ENCODE data around the gene PDIA2. TPM values are rescaled to one million over a fixed set of nuclear protein-coding genes. Genes with fewer than 3 reads are reported as not detected.
"Not testable (repeated sequence)": the region's sequence is repeated elsewhere in the genome, so short reads cannot be mapped to it uniquely, and the experiment has no call there.

The PDIA2 gene
- total RNA-seq, 1 donor from 2014 or later = not detected

DNA sequence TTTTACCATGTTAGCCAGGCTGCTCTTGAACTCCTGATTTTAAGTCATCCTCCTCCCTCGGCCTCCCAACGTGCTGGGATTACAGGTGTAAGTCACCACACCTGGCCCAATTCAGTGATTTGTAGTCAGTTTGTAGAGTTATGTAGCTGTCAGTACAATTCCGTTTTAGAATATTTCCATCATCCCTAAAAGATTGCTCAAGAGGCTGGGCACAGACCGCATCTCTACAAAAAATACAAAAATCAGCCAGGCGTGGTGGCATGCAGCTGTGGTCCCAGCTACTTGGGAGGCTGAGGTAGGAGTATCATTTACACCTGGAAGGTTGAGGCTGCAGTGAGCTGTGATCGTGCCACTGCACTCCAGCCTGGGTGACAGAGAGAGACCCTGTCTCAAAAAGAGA, 27.8 kb upstream of the PDIA2 start:
- Mint-ChIP-seq H3K9me3 (no peaks in the 10 kb centered on the region), H3K27ac (no peak overlapping the region), H3K4me1 (ENCODE audit: low read depth) (peaks cover 26% of the 10 kb centered on the region), H3K27me3 (ENCODE audit: low read depth) (no peaks in the 10 kb centered on the region), H3K36me3 (ENCODE audit: low read depth) (peaks cover 20% of the 10 kb centered on the region), H3K4me3 (ENCODE audit: low read depth) (no peak overlapping the region)
- DNase-seq (ENCODE audit: low spot score) = no peak
- intact Hi-C loops (cut with micrococcal nuclease) = no loop called here

DNA sequence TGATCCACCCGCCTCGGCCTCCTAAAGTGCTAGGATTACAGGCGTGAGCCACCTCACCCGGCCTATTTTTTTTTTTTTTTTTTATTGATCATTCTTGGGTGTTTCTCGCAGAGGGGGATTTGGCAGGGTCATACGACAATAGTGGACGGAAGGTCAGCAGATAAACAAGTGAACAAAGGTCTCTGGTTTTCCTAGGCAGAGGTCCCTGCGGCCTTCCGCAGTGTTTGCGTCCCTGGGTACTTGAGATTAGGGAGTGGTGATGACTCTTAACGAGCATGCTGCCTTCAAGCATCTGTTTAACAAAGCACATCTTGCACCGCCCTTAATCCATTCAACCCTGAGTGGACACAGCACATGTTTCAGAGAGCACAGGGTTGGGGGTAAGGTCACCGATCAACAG, 24.9 kb upstream of the PDIA2 start:
- DNase-seq (ENCODE audit: low spot score); H3K4me3 Mint-ChIP-seq (ENCODE audit: low read depth); H3K27me3 Mint-ChIP-seq (ENCODE audit: low read depth); H3K9me3 Mint-ChIP-seq; H3K27ac Mint-ChIP-seq; intact Hi-C loops (cut with micrococcal nuclease): not testable (repeated sequence)
- peaks cover 11% of the 10 kb centered on the region for H3K4me1 Mint-ChIP-seq (ENCODE audit: low read depth)
- H3K36me3 Mint-ChIP-seq (ENCODE audit: low read depth) = peaks cover 20% of the 10 kb centered on the region

DNA sequence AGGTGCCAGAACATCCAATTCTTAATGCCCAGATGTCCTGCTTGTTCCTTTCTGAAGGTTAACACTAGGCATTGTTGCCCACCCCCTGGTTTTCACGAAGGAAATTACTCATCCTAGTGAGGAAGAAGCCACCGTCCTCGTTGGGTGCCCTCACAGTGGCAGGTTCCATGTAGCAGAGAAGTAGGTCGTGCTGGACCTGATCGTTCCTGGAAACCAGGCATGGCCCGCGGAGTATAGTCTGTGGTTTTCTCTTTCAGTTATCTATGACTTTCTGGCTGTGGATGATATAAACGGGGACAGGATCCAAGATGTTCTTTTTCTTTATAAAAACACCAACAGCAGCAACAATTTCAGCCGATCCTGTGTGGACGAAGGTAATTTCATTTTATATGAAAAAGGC, 23.7 kb upstream of the PDIA2 start:
- no peak for DNase-seq (ENCODE audit: low spot score)
- H3K9me3 Mint-ChIP-seq = no peaks in the 10 kb centered on the region
- peaks cover 8% of the 10 kb centered on the region for H3K4me1 Mint-ChIP-seq (ENCODE audit: low read depth)
- H3K36me3 Mint-ChIP-seq (ENCODE audit: low read depth) = peaks cover 18% of the 10 kb centered on the region
- no peak overlapping the region for H3K4me3 Mint-ChIP-seq (ENCODE audit: low read depth)
- no peak overlapping the region for H3K27ac Mint-ChIP-seq
- intact Hi-C loops (cut with micrococcal nuclease) = no loop called here
- H3K27me3 Mint-ChIP-seq (ENCODE audit: low read depth) = no peaks in the 10 kb centered on the region

DNA sequence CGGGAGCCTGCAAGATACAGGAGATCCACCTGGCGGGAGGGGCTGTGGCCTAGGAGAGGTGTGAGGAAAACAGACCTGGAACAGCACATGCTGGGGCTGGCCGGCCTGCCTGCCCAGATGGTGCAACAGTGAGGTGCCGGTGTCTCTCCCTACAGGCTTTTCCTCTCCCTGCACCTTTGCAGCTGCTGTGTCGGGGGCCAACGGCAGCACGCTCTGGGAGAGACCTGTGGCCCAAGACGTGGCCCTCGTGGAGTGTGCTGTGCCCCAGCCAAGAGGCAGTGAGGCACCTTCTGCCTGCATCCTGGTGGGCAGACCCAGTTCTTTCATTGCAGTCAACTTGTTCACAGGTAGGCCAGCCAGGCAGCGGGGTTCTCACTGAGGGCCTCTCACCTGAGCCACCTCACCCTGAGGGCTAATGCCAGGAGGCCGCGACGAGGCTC, 23.1 kb upstream of the PDIA2 start:
- peaks cover 6% of the 10 kb centered on the region for H3K4me1 Mint-ChIP-seq (ENCODE audit: low read depth)

DNA sequence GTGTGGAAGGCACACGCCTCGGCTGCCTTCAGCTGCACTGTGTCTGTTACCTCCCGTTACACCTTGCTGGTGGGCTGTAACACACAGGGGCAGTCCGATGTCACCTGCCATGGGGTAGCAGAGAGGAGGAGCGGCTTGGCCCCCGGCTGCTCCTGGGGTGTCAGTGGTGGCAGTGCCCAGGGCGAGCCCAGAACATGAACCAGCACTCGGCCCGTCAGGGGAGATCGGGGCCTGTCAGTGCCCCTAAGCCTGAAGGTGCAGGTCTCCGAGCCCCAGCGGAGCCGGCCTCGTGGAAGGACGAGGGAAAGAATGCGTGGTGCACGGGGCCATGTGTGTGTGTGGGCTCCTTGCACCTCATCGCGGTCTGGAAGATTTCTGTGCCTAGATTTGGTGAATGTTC, 22.6 kb upstream of the PDIA2 start:
- intact Hi-C loops (cut with micrococcal nuclease) = no loop called here
- Mint-ChIP-seq H3K27ac (no peak overlapping the region), H3K27me3 (ENCODE audit: low read depth) (no peaks in the 10 kb centered on the region), H3K9me3 (no peaks in the 10 kb centered on the region), H3K4me1 (ENCODE audit: low read depth) (peaks cover 4% of the 10 kb centered on the region), H3K4me3 (ENCODE audit: low read depth) (no peak overlapping the region), H3K36me3 (ENCODE audit: low read depth) (peaks cover 14% of the 10 kb centered on the region)
- no peak for DNase-seq (ENCODE audit: low spot score)

More for the DNA sequence above, 23.1 kb upstream of the PDIA2 start:
- Mint-ChIP-seq H3K9me3 (no peaks in the 10 kb centered on the region), H3K27me3 (ENCODE audit: low read depth) (no peaks in the 10 kb centered on the region), H3K27ac (no peak overlapping the region), H3K4me3 (ENCODE audit: low read depth) (no peak overlapping the region), H3K36me3 (ENCODE audit: low read depth) (peaks cover 17% of the 10 kb centered on the region)
- intact Hi-C loops (cut with micrococcal nuclease) = no loop called here
- DNase-seq (ENCODE audit: low spot score) = no peak

DNA sequence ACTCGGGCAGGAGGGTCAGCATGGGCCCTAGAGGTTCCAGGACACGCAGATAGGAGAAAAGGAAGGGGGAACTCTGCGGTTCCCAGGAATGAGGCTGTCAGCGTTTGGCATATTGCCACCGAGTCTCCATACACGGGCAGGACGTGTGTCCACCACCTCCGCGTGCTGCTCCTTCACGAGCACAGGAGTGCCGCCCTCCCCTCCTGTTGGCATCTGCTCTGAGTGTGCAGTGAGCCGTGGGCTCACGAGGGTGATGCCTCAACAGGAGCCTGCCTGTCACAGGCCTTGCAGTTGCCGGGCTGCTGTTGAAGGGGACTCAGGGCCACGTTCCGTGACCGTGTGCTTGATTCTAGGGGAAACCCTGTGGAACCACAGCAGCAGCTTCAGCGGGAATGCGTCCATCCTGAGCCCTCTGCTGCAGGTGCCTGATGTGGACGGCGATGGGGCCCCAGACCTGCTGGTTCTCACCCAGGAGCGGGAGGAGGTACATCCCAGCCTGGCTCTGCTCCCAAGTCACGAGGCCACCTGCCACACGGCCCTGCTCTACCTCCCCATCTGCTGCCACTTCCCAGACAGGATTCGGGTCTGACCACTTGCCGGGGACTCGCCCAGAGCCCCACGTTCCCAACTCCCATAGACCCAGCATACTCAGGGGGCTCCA, 21.8 kb upstream of the PDIA2 start:
- Mint-ChIP-seq H3K36me3 (ENCODE audit: low read depth) (peaks cover 7% of the 10 kb centered on the region), H3K4me1 (ENCODE audit: low read depth) (no peaks in the 10 kb centered on the region), H3K4me3 (ENCODE audit: low read depth) (no peak overlapping the region), H3K27me3 (ENCODE audit: low read depth) (no peaks in the 10 kb centered on the region), H3K27ac (no peak overlapping the region), H3K9me3 (no peaks in the 10 kb centered on the region)
- intact Hi-C loops (cut with micrococcal nuclease) = no loop called here
- DNase-seq (ENCODE audit: low spot score) = no peak

DNA sequence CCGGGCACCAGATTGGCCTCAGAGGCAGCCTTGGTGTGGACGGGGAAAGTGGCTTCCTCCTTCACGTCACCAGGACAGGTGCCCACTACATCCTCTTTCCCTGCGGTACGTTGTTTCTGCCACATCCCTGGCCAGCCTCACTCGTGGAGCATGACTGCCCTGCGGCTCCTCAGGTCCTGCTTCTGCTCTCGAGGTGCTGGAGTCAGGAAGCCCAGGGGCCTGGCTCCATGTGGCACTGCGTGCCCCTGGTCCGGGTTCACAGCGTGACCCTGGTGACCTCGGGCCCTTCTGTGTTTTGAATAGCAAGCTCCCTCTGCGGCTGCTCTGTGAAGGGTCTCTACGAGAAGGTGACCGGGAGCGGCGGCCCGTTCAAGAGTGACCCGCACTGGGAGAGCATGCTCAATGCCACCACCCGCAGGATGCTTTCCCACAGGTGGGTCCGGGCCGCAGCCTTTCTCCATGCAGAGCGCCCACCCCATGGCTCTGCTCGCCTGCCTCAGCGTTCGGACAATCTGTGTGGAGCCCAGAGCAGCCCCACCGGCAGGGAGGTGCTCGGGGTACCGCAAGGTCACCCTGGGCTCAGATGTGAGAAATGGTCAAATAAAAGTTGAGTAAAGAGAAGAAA, 20.7 kb upstream of the PDIA2 start:
- H3K9me3 Mint-ChIP-seq = no peaks in the 10 kb centered on the region
- intact Hi-C loops (cut with micrococcal nuclease) = no loop called here
- H3K4me3 Mint-ChIP-seq (ENCODE audit: low read depth) = no peak overlapping the region
- H3K27ac Mint-ChIP-seq = no peak overlapping the region
- peaks cover 5% of the 10 kb centered on the region for H3K36me3 Mint-ChIP-seq (ENCODE audit: low read depth)
- no peaks in the 10 kb centered on the region for H3K4me1 Mint-ChIP-seq (ENCODE audit: low read depth)
- H3K27me3 Mint-ChIP-seq (ENCODE audit: low read depth) = no peaks in the 10 kb centered on the region
- no peak for DNase-seq (ENCODE audit: low spot score)

DNA sequence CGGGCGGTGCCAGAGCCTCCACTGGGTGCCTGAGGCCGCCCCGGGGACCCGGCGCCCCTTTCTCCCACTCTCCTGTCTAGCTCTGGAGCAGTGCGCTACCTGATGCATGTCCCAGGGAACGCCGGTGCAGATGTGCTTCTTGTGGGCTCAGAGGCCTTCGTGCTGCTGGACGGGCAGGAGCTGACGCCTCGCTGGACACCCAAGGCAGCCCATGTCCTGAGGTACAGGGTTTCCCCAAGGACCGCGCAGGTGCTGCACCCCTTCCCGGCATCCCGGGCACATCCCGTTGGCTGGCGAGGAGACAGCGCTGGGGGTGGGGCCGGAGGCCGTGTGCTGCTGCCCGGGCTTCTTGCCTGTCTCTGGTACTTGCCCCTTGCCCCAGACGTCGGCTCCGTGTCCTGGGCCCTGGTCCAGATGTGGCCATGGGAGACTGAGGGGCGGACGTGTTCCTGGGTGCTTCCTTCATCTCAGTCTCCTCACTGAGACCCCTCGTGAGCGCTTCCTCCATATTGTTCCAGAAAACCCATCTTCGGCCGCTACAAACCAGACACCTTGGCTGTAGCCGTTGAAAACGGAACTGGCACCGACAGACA, 19.7 kb upstream of the PDIA2 start:
- Mint-ChIP-seq H3K9me3 (no peaks in the 10 kb centered on the region), H3K36me3 (ENCODE audit: low read depth) (peaks cover 5% of the 10 kb centered on the region), H3K4me1 (ENCODE audit: low read depth) (no peaks in the 10 kb centered on the region), H3K27ac (no peak overlapping the region), H3K27me3 (ENCODE audit: low read depth) (no peaks in the 10 kb centered on the region), H3K4me3 (ENCODE audit: low read depth) (no peak overlapping the region)
- intact Hi-C loops (cut with micrococcal nuclease) = no loop called here
- DNase-seq (ENCODE audit: low spot score) = no peak

DNA sequence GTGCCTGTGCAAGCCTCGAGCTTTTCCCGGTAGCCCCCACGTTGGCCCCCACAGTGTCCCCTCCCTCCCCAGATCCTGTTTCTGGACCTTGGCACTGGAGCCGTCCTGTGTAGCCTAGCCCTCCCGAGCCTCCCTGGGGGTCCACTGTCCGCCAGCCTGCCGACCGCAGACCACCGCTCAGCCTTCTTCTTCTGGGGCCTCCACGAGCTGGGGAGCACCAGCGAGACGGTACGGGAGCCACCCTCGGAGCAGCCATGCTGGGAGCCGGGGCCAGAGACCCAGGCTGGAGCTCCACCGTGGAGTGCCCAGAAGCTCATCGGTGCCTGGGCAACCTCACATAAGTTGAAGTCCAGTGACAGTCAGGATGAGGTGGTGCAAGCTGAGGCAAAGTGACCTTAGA, 19.0 kb upstream of the PDIA2 start:
- H3K4me1 Mint-ChIP-seq (ENCODE audit: low read depth) = no peaks in the 10 kb centered on the region
- peaks cover 5% of the 10 kb centered on the region for H3K36me3 Mint-ChIP-seq (ENCODE audit: low read depth)
- H3K4me3 Mint-ChIP-seq (ENCODE audit: low read depth) = no peak overlapping the region
- H3K27me3 Mint-ChIP-seq (ENCODE audit: low read depth) = no peaks in the 10 kb centered on the region
- intact Hi-C loops (cut with micrococcal nuclease) = no loop called here
- H3K9me3 Mint-ChIP-seq = no peaks in the 10 kb centered on the region
- DNase-seq (ENCODE audit: low spot score) = no peak
- no peak overlapping the region for H3K27ac Mint-ChIP-seq

DNA sequence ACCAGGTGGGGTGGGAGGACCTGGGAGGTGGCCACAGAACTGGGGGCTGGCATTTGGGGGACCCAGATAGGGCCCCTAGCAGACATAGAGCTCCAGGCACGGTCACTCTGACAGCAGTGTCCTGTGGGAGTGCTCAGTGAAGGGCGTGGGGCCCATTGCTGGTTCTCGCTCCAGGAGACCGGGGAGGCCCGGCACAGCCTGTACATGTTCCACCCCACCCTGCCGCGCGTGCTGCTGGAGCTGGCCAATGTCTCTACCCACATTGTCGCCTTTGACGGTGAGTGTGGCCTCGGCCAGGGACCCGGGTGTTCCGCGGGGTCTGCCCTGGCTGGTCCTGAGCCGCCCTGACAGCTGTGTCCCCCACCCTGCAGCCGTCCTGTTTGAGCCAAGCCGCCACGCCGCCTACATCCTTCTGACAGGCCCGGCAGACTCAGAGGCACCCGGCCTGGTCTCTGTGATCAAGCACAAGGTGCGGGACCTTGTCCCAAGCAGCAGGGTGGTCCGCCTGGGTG, 18.5 kb upstream of the PDIA2 start:
- Mint-ChIP-seq H3K27me3 (ENCODE audit: low read depth) (no peaks in the 10 kb centered on the region), H3K4me3 (ENCODE audit: low read depth) (no peak overlapping the region), H3K27ac (no peak overlapping the region), H3K4me1 (ENCODE audit: low read depth) (no peaks in the 10 kb centered on the region), H3K36me3 (ENCODE audit: low read depth) (peaks cover 5% of the 10 kb centered on the region), H3K9me3 (no peaks in the 10 kb centered on the region)
- intact Hi-C loops (cut with micrococcal nuclease) = no loop called here
- DNase-seq (ENCODE audit: low spot score) = no peak

DNA sequence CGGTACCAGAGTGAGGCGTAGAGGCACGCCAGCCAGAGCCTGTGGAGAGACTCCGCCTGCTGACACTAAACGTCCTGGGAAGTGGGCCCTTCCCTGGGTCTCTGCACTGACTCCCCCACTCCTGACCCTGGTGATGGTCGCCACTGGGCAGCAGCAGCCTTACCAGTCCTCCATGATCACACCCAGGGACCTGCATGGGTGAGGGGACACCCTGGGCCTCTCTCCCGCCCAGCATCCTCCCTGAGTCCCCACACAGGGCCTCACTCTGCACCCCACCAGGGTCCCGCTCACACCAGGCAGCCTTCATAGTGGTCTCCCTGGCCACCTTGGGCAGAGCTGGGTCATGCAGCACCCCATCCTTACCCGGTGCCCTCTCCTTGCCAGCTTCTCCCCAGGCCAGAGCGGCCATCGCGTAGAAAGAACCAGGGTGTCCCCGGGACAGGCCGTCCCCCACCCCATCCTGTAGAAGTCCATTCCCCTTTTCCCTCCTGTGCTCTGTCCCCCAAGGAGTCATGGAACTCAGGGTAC, 17.9 kb upstream of the PDIA2 start:
- Mint-ChIP-seq H3K36me3 (ENCODE audit: low read depth) (peaks cover 5% of the 10 kb centered on the region), H3K27me3 (ENCODE audit: low read depth) (no peaks in the 10 kb centered on the region), H3K4me3 (ENCODE audit: low read depth) (no peak overlapping the region), H3K4me1 (ENCODE audit: low read depth) (no peaks in the 10 kb centered on the region), H3K9me3 (no peaks in the 10 kb centered on the region), H3K27ac (no peak overlapping the region)
- no peak for DNase-seq (ENCODE audit: low spot score)
- intact Hi-C loops (cut with micrococcal nuclease) = no loop called here

DNA sequence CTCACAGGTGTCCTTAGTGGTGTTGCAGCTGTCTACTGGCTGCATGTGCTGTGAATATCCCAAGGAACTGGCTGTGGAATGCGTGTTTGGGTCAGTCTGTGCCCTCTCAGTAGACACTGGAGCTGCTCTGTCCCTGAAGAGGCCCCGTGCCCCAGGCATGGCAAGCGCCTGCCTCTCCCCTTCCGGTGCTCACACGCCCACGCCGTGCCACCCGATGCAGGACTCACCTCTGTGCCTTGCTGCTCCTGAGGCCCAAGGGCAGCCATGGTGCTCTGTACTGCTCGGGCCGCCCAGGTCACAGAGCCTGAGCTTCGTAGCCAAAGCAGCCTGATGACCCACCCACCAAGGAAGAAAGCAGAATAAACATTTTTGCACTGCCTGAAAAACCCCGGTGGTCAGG, 17.3 kb upstream of the PDIA2 start:
- intact Hi-C loops (cut with micrococcal nuclease) = no loop called here

More for the DNA sequence above, 17.3 kb upstream of the PDIA2 start:
- Mint-ChIP-seq H3K27ac (no peak overlapping the region), H3K4me1 (ENCODE audit: low read depth) (no peaks in the 10 kb centered on the region), H3K27me3 (ENCODE audit: low read depth) (no peaks in the 10 kb centered on the region), H3K36me3 (ENCODE audit: low read depth) (peaks cover 2% of the 10 kb centered on the region), H3K9me3 (no peaks in the 10 kb centered on the region), H3K4me3 (ENCODE audit: low read depth) (no peak overlapping the region)
- DNase-seq (ENCODE audit: low spot score) = no peak

Measured in activated T-helper 2 cell treated with anti-CD3 and anti-CD28 coated beads, Interferon-gamma antibody, Interleukin-2, Interleukin-4, amounts not matched to agents 10 μg/mL and 5 μg/mL and 100 μg/mL, durations not matched to agents 14 hours and 24 hours and 36 hours (primary cell).